ENCODE data around the gene FOXK2.

DNA sequence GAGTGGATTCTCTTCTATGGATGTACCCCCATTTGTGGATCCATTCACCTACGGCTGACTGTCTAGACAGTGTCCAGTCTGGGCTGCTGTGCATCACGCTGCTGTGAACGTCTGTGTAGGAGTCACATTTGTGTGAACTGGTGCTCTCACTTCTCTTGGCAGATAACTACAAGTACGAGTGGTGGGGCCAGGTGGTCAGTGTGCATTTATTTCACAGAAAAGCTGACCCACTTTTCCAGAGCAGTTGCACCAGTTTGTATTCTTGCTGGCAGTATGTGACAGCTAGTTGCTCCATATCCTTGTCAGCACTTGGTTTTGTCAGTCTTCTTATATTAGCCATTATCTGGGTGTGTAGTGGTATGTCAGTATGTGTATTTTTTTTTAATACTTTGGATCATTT is 28.4 kb downstream of the FOXK2 start:
- TF ChIP-seq PHF8 (conservative IDR thresholded peaks at IDR 0.05; ENCODE audit: low read depth, low read length) (no peak), CBX8 (IDR thresholded peaks at IDR 0.05; ENCODE audit: borderline replicate concordance, low read depth, low read length) (no peak), POLR2A (IDR thresholded peaks at IDR 0.05; ENCODE audit: control extremely low read depth in 1 of 2, low read depth in 2 of 2, low read length in 2 of 2) (no peak), EGR1 (IDR thresholded peaks at IDR 0.05; ENCODE audit: borderline replicate concordance, low read depth, low read length) (no peak), RAD21 (IDR thresholded peaks at IDR 0.05 in 1 of 2, conservative IDR thresholded peaks at IDR 0.05 in 1 of 2; ENCODE audit: low read depth in 2 of 2, low read length in 2 of 2) (no peak), CHD1 (IDR thresholded peaks at IDR 0.05; ENCODE audit: low read depth, low read length) (no peak), TAF1 (IDR thresholded peaks at IDR 0.05; ENCODE audit: low read depth, low read length) (no peak)
- TF ChIP-seq, protein P1, sequence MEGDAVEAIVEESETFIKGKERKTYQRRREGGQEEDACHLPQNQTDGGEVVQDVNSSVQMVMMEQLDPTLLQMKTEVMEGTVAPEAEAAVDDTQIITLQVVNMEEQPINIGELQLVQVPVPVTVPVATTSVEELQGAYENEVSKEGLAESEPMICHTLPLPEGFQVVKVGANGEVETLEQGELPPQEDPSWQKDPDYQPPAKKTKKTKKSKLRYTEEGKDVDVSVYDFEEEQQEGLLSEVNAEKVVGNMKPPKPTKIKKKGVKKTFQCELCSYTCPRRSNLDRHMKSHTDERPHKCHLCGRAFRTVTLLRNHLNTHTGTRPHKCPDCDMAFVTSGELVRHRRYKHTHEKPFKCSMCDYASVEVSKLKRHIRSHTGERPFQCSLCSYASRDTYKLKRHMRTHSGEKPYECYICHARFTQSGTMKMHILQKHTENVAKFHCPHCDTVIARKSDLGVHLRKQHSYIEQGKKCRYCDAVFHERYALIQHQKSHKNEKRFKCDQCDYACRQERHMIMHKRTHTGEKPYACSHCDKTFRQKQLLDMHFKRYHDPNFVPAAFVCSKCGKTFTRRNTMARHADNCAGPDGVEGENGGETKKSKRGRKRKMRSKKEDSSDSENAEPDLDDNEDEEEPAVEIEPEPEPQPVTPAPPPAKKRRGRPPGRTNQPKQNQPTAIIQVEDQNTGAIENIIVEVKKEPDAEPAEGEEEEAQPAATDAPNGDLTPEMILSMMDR (IDR thresholded peaks at IDR 0.05; ENCODE audit: control extremely low read depth in 1 of 3, insufficient read depth in 1 of 3, low read depth in 1 of 3, low read length in 3 of 3): no peak
- TF ChIP-seq, protein P2, sequence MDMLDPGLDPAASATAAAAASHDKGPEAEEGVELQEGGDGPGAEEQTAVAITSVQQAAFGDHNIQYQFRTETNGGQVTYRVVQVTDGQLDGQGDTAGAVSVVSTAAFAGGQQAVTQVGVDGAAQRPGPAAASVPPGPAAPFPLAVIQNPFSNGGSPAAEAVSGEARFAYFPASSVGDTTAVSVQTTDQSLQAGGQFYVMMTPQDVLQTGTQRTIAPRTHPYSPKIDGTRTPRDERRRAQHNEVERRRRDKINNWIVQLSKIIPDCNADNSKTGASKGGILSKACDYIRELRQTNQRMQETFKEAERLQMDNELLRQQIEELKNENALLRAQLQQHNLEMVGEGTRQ (IDR thresholded peaks at IDR 0.05; ENCODE audit: low read length): no peak
